ENCODE results near the gene HPSE2. TPM values are rescaled to one million over a fixed set of nuclear protein-coding genes. Genes with fewer than 3 reads are reported as not detected.

Gene HPSE2
- total and polyA plus RNA-seq, 2 of the 13 experiments (the other 11 are each of a cell fraction or from before 2014, with no cell fraction given), result 0.01 TPM; not detected in 1

DNA sequence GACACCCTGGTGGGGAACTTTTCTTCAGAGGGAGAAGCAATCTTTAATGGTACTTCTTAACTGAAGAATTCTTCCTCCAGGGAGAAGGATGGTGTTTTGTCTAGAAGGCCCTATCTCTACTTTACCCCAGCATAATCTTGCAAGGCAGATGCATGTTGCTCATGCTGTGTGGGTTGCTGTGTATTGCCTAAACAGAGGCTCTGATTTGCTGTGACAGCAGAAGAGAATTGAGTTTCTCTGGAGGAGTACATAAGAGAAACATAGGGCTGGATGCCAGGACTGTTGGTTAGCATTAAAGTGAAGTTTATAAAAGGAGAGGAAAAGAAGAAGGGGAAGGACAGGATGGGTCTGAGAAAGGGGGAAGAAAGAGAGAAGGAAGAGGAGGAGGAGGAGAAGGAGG lies 540.8 kb downstream of the HPSE2 start:
- ChIA-PET CTCF (ENCODE audit: low intra/inter-chr PET ratio, low total read pairs) (no interaction called here), POLR2A (no interaction called here)
- H3K4me1 ChIP-seq (ENCODE audit: insufficient read depth, low read length), result no peaks in the 10 kb centered on the region
- no peaks in the 10 kb centered on the region for H4K20me1 ChIP-seq (ENCODE audit: insufficient read depth, low read length)
- no peak overlapping the region for H3K27ac ChIP-seq (ENCODE audit: extremely low read length, insufficient read depth, low read length)
- H3K9me3 ChIP-seq (ENCODE audit: low read length), result no peaks in the 10 kb centered on the region
- ATAC-seq, result no peak
- H3K27me3 ChIP-seq (ENCODE audit: control insufficient read depth in 1 of 2, insufficient read depth in 2 of 2, low read length in 2 of 2), result no peaks in the 10 kb centered on the region; a peak in 1 of 5 replicates
- DNase-seq (ENCODE audit: low spot score), result no peak
- no peak for TF ChIP-seq CBX5 (CRISPR knock-in tag; IDR thresholded peaks at IDR 0.05; ENCODE audit: borderline replicate concordance)
- no peak for TF ChIP-seq HNRNPUL1 (IDR thresholded peaks at IDR 0.05; ENCODE audit: low read depth, low read length)
- TF ChIP-seq, protein P1, sequence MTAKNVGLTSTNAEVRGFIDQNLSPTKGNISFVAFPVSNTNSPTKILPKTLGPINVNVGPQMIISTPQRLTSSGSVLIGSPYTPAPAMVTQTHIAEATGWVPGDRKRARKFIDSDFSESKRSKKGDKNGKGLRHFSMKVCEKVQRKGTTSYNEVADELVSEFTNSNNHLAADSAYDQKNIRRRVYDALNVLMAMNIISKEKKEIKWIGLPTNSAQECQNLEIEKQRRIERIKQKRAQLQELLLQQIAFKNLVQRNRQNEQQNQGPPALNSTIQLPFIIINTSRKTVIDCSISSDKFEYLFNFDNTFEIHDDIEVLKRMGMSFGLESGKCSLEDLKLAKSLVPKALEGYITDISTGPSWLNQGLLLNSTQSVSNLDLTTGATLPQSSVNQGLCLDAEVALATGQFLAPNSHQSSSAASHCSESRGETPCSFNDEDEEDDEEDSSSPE (CRISPR knock-in tag; IDR thresholded peaks at IDR 0.05), result no peak
- no peak for TF ChIP-seq HNRNPLL (IDR thresholded peaks at IDR 0.05; ENCODE audit: low read depth, low read length, poor library complexity, severe bottlenecking)
- TF ChIP-seq NR2C2 (CRISPR knock-in tag; IDR thresholded peaks at IDR 0.05; ENCODE audit: borderline replicate concordance), result no peak
- TF ChIP-seq, protein P2, sequence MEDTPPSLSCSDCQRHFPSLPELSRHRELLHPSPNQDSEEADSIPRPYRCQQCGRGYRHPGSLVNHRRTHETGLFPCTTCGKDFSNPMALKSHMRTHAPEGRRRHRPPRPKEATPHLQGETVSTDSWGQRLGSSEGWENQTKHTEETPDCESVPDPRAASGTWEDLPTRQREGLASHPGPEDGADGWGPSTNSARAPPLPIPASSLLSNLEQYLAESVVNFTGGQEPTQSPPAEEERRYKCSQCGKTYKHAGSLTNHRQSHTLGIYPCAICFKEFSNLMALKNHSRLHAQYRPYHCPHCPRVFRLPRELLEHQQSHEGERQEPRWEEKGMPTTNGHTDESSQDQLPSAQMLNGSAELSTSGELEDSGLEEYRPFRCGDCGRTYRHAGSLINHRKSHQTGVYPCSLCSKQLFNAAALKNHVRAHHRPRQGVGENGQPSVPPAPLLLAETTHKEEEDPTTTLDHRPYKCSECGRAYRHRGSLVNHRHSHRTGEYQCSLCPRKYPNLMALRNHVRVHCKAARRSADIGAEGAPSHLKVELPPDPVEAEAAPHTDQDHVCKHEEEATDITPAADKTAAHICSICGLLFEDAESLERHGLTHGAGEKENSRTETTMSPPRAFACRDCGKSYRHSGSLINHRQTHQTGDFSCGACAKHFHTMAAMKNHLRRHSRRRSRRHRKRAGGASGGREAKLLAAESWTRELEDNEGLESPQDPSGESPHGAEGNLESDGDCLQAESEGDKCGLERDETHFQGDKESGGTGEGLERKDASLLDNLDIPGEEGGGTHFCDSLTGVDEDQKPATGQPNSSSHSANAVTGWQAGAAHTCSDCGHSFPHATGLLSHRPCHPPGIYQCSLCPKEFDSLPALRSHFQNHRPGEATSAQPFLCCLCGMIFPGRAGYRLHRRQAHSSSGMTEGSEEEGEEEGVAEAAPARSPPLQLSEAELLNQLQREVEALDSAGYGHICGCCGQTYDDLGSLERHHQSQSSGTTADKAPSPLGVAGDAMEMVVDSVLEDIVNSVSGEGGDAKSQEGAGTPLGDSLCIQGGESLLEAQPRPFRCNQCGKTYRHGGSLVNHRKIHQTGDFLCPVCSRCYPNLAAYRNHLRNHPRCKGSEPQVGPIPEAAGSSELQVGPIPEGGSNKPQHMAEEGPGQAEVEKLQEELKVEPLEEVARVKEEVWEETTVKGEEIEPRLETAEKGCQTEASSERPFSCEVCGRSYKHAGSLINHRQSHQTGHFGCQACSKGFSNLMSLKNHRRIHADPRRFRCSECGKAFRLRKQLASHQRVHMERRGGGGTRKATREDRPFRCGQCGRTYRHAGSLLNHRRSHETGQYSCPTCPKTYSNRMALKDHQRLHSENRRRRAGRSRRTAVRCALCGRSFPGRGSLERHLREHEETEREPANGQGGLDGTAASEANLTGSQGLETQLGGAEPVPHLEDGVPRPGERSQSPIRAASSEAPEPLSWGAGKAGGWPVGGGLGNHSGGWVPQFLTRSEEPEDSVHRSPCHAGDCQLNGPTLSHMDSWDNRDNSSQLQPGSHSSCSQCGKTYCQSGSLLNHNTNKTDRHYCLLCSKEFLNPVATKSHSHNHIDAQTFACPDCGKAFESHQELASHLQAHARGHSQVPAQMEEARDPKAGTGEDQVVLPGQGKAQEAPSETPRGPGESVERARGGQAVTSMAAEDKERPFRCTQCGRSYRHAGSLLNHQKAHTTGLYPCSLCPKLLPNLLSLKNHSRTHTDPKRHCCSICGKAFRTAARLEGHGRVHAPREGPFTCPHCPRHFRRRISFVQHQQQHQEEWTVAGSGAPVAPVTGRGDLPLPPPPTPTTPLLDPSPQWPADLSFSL (CRISPR knock-in tag; IDR thresholded peaks at IDR 0.05), result no peak
- no peak for TF ChIP-seq ZNF225 (CRISPR knock-in tag; IDR thresholded peaks at IDR 0.05)
- TF ChIP-seq YY1 (IDR thresholded peaks at IDR 0.05; ENCODE audit: insufficient read depth, insufficient replicate concordance, low read depth, low read length), result no peak
- no peak for TF ChIP-seq RFXAP (CRISPR knock-in tag; IDR thresholded peaks at IDR 0.05; ENCODE audit: borderline replicate concordance)
- no peak for TF ChIP-seq ZFYVE20 (CRISPR knock-in tag; IDR thresholded peaks at IDR 0.05; ENCODE audit: borderline replicate concordance, low read depth)
- TF ChIP-seq ZNF569 (CRISPR knock-in tag; IDR thresholded peaks at IDR 0.05; ENCODE audit: borderline replicate concordance), result no peak
- H3K36me3 ChIP-seq (replicated peaks in 1 of 2; ENCODE audit: control insufficient read depth in 1 of 2, insufficient read depth in 2 of 2, low read length in 2 of 2), result no peaks in the 10 kb centered on the region
- no peak overlapping the region for H3K9ac ChIP-seq (ENCODE audit: insufficient read depth, low read depth, low read length)
- intact Hi-C loops (cut with micrococcal nuclease; ENCODE audit: unreplicated experiment), result no loop called here
- no peaks in the 10 kb centered on the region for H3K79me2 ChIP-seq (ENCODE audit: insufficient read depth, low read length)
- no peak overlapping the region for H3K4me2 ChIP-seq (ENCODE audit: low read depth, low read length)
- no peak overlapping the region for H2AFZ ChIP-seq (ENCODE audit: low read length)
- no peak overlapping the region for H3K4me3 ChIP-seq (replicated peaks in 1 of 3; ENCODE audit: insufficient read depth in 1 of 3, low read depth in 2 of 3, low read length in 3 of 3)
- no peak for FAIRE-seq
- BruUV-seq (replicated peaks), result no TSS peak
- in situ Hi-C loops (cut with HindIII; ENCODE audit: extremely low pct_ligation_motif_present, low pct_unique_long_range_greater_than_20kb), result no loop called here
